Tibial artery (tissue), 4 donors: ENCODE measurements around the gene PTPRH.

Experiments used
- DNase-seq, 2 donors: peaks; one replicate each; pipeline ENCODE4 v3.0.0-alpha.2; 2019
- H3K27ac ChIP-seq, 2 donors: fragments of 200-600 bp; sonication (generic) in 1 of 2; 1 replicate in 1 of 2; 2 replicates in 1 of 2; pipeline ENCODE4 v1.5.1; 2018 to 2019; ENCODE audit warnings: mild to moderate bottlenecking in 1 of 2
- H3K27me3 ChIP-seq, 2 donors: fragments of 200-600 bp; sonication (generic) in 1 of 2; one replicate each; pipeline versions ENCODE4 v1.5.1 to v1.6.0; 2016 to 2019
- H3K36me3 ChIP-seq, 3 donors: fragments of 200-600 bp; sonication (generic) in 2 of 3; one replicate each; pipeline ENCODE4 v1.5.1; 2016 to 2019; ENCODE audit warnings: mild to moderate bottlenecking in 2 of 3
- H3K4me1 ChIP-seq, 4 donors: fragments of 200-600 bp; sonication (generic) in 2 of 4; 1 replicate in 3 of 4; 2 replicates in 1 of 4; pipeline ENCODE4 v1.5.1; 2016 to 2019
- H3K4me3 ChIP-seq, 2 donors: fragments of 200-600 bp; sonication (generic) in 1 of 2; 1 replicate in 1 of 2; 2 replicates in 1 of 2; pipeline ENCODE4 v1.5.1; 2018 to 2019; ENCODE audit warnings: mild to moderate bottlenecking in 2 of 2
- H3K9me3 ChIP-seq, 3 donors: fragments of 200-600 bp; sonication (generic) in 1 of 3; one replicate each; pipeline ENCODE4 v1.5.1; 2016 to 2019
- CTCF ChIP-seq, 2 experiments: fragments of 200-600 bp in 1 of 2; fragments of 450-650 bp in 1 of 2; IDR thresholded peaks; one replicate each; pipeline ENCODE4 v1.5.1; 2017 to 2019; ENCODE audit warnings: antibody characterized with exemption in 2 of 2, mild to moderate bottlenecking in 1 of 2, moderate library complexity in 1 of 2
- intact Hi-C: fragments of 100-400 bp; cut with DNase I; formaldehyde crosslinking; loops from one replicate; pipeline ENCODE4 v1.15.0; 2023; ENCODE audit warnings: low total_unique reads

PTPRH gene

GRCh38 chr19:55147545-55148251, 61.6 kb downstream of the PTPRH start:
- no peak overlapping the region for H3K4me3 ChIP-seq
- no peaks in the 10 kb centered on the region for H3K9me3 ChIP-seq
- intact Hi-C loops = loop anchor here (5.0 kb wide), 1 partner anchor 355 kb away; no protein-coding TSS in a partner anchor
- H3K4me1 ChIP-seq = peaks cover 0 to 13% (median 4%) of the 10 kb centered on the region in 4 donors
- H3K36me3 ChIP-seq = no peaks in the 10 kb centered on the region
- peaks cover 7 to 86% of the 10 kb centered on the region in 2 donors for H3K27me3 ChIP-seq
- no peak for DNase-seq
- no peak for TF ChIP-seq CTCF (IDR thresholded peaks at IDR 0.05)
- no peak overlapping the region for H3K27ac ChIP-seq

GRCh38 chr19:55146705-55147273, 62.5 kb downstream of the PTPRH start:
- Histone ChIP-seq H3K27ac (no peak overlapping the region), H3K36me3 (no peaks in the 10 kb centered on the region), H3K4me1 (peaks cover 0 to 13% (median 4%) of the 10 kb centered on the region in 4 donors), H3K27me3 (peaks cover 7 to 92% of the 10 kb centered on the region in 2 donors), H3K4me3 (no peak overlapping the region), H3K9me3 (no peaks in the 10 kb centered on the region)
- no peak for DNase-seq
- no peak for TF ChIP-seq CTCF (IDR thresholded peaks at IDR 0.05)
- intact Hi-C loops = loop anchor here (5.0 kb wide), 1 partner anchor 356 kb away; no protein-coding TSS in a partner anchor

GRCh38 chr19:55146078-55146704, 63.1 kb downstream of the PTPRH start:
- no peaks in the 10 kb centered on the region for H3K36me3 ChIP-seq
- intact Hi-C loops = loop anchor here (5.0 kb wide), 1 partner anchor 356 kb away; no protein-coding TSS in a partner anchor
- no peaks in the 10 kb centered on the region for H3K9me3 ChIP-seq
- H3K27ac ChIP-seq = no peak overlapping the region
- H3K4me3 ChIP-seq = no peak overlapping the region
- peaks cover 7 to 95% of the 10 kb centered on the region in 2 donors for H3K27me3 ChIP-seq
- no peak for TF ChIP-seq CTCF (IDR thresholded peaks at IDR 0.05)
- H3K4me1 ChIP-seq = peaks cover 0 to 18% (median 4%) of the 10 kb centered on the region in 4 donors
- DNase-seq = no peak

GRCh38 chr19:55145232-55145631, 64.1 kb downstream of the PTPRH start:
- H3K36me3 ChIP-seq = no peaks in the 10 kb centered on the region
- no peak overlapping the region for H3K4me3 ChIP-seq
- H3K9me3 ChIP-seq = no peaks in the 10 kb centered on the region
- DNase-seq = no peak
- no peak for TF ChIP-seq CTCF (IDR thresholded peaks at IDR 0.05)
- no peak overlapping the region for H3K27ac ChIP-seq
- intact Hi-C loops = loop anchor here (5.0 kb wide), 1 partner anchor 357 kb away; no protein-coding TSS in a partner anchor
- H3K27me3 ChIP-seq = peaks cover 7 to 97% of the 10 kb centered on the region in 2 donors
- peaks cover 0 to 19% (median 4%) of the 10 kb centered on the region in 4 donors for H3K4me1 ChIP-seq

- Histone ChIP-seq H3K4me3 (no peak overlapping the region), H3K36me3 (no peaks in the 10 kb centered on the region), H3K9me3 (no peaks in the 10 kb centered on the region), H3K27me3 (peaks cover 7 to 98% of the 10 kb centered on the region in 2 donors), H3K4me1 (peaks cover 0 to 19% (median 4%) of the 10 kb centered on the region in 4 donors), H3K27ac (no peak overlapping the region)
- no peak for TF ChIP-seq CTCF (IDR thresholded peaks at IDR 0.05)
- no peak for DNase-seq
- intact Hi-C loops = no loop called here
Measured at GRCh38 chr19:55141696-55142095, 67.6 kb downstream of the PTPRH start.
